Measurements from ENCODE around the gene UGT1A8. TPM values are rescaled to one million over a fixed set of nuclear protein-coding genes. Genes with fewer than 3 reads are reported as not detected.

Gene UGT1A8
- total RNA-seq: under 0.01 and 0.14 TPM in 2 replicates

GRCh38 chr2:233617476-233617875 lies at the start of gene UGT1A8:
TSS of gene UGT1A8 (plus strand) at chr2:233617633. CDS start at chr2:233617708, 75 bp downstream.

DNA sequence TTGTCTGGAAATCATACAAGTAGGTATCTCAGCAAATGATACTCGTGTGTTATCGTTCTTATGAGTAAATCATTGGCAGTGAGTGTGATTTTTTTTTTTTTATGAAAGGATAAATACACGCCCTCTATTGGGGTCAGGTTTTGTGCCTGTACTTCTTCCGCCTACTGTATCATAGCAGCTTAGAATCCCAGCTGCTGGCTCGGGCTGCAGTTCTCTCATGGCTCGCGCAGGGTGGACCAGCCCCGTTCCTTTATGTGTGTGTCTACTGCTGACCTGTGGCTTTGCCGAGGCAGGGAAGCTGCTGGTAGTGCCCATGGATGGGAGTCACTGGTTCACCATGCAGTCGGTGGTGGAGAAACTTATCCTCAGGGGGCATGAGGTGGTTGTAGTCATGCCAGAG lies 18.9 kb downstream of the UGT1A8 start, which contains the start of gene UGT1A10:
UGT1A10 (plus strand) TSS at position 143 of the 400 bp plus-strand sequence; CDS start at position 218, 75 bp downstream.

GRCh38 chr2:233671290-233672161 lies 54.1 kb downstream of the UGT1A8 start, which contains the start of gene UGT1A9:
TSS of gene UGT1A9 (plus strand) at chr2:233671898. CDS start at chr2:233671935, 37 bp downstream.

DNA sequence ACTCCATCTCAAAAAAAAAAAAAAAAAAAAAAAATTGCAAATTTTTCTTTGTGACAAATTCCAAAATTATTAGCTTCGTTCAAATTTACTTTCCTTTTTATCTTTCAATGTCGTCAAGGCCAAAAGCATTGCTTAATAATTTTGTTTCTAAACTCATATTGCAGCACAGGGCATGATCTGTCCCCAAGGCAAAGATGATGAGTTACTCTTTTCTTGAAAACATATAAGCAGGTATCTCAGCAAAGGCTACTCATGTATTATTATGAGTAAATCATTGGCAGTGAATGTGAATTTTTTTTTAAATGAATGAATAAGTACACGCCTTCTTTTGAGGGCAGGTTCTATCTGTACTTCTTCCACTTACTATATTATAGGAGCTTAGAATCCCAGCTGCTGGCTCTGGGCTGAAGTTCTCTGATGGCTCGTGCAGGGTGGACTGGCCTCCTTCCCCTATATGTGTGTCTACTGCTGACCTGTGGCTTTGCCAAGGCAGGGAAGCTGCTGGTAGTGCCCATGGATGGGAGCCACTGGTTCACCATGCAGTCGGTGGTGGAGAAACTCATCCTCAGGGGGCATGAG lies 64.2 kb downstream of the UGT1A8 start, which contains the start of gene UGT1A7:
UGT1A7 (plus strand) TSS at position 381 of the 579 bp plus-strand sequence; CDS start at position 418, 37 bp downstream.

DNA sequence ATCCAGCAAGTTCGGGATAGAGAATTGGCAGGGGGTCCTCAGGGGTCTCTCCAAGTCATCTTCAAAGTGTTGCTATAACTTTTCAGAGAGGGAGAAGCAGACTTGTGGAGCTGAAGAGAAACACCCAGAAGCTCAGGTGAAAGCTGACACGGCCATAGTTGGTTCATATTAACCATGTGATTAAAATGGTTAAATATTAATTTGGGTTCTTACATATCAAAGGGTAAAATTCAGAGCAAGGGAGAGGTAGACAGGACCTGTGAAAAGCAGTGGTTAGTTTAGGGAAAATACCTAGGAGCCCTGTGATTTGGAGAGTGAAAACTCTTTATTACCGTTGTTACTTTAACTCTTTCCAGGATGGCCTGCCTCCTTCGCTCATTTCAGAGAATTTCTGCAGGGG lies 75.2 kb downstream of the UGT1A8 start, which contains the start of gene UGT1A6:
UGT1A6 (plus strand) TSS at position 243 of the 400 bp plus-strand sequence; CDS start at position 358, 115 bp downstream.

DNA sequence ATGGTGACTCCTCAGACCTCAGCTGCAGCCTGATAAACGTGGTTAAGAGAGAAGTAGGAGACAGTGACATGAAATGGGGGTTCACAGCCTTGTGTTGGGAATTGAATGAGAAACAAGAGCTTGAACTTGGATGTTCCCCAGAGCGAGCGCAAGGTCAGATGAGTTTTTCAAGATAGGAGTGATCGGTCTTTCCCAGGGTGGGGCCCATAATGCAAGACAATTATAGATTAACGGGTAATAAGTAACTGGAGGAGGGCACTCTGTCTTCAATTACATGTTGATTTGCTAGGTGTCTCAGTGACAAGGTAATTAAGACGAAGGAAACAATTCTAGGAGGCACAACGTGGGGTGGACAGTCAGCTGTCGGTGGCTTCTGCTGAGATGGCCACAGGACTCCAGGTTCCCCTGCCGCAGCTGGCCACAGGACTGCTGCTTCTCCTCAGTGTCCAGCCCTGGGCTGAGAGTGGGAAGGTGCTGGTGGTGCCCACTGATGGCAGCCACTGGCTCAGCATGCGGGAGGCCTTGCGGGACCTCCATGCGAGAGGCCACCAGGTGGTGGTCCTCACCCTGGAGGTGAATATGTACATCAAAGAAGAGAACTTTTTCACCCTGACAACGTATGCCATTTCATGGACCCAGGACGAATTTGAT lies 95.3 kb downstream of the UGT1A8 start, which contains the start of gene UGT1A5:
UGT1A5 (plus strand) TSS at position 297 of the 651 bp plus-strand sequence; CDS start at position 382, 85 bp downstream.

GRCh38 chr2:233718552-233718951 lies 101.1 kb downstream of the UGT1A8 start, which contains the start of gene UGT1A4:
TSS of gene UGT1A4 (plus strand) at chr2:233718736. CDS start at chr2:233718821, 85 bp downstream.

GRCh38 chr2:233728723-233729301 lies 111.4 kb downstream of the UGT1A8 start, which contains the start of gene UGT1A3:
TSS of gene UGT1A3 (plus strand) at chr2:233729042. CDS start at chr2:233729127, 85 bp downstream.

DNA sequence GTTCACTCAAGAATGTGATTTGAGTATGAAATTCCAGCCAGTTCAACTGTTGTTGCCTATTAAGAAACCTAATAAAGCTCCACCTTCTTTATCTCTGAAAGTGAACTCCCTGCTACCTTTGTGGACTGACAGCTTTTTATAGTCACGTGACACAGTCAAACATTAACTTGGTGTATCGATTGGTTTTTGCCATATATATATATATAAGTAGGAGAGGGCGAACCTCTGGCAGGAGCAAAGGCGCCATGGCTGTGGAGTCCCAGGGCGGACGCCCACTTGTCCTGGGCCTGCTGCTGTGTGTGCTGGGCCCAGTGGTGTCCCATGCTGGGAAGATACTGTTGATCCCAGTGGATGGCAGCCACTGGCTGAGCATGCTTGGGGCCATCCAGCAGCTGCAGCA lies 142.6 kb downstream of the UGT1A8 start, which contains the start of gene UGT1A1:
UGT1A1 (plus strand) TSS at position 228 of the 400 bp plus-strand sequence; CDS start at position 246, 18 bp downstream.

DNA sequence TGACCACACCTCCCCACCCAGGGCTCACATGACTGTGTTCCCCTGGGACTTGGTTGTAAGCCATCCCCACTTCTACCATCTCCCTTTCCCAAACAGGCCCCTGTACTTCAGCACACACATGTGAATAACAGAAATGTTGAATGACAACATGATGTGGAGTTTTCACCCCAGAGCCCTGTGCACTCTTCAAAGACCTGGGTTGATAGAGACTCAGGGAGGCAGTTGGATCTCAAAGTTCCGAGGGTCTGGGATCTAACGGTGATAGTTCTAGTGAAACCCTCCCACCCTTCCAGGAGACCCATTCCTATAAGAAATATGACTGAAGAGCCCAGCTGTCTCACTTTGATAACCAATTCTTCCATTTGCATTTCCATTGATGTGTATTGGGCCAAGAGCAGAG lies 160.6 kb downstream of the UGT1A8 start, which contains the start of gene MROH2A:
MROH2A (plus strand) TSS at position 301 of the 400 bp plus-strand sequence. CDS start 1,029 bp downstream, outside the sequence.

Other genes with a start within 250 kb of the UGT1A8 start
- gene USP40, start 50.9 kb upstream of the UGT1A8 start, total RNA-seq: 26.3 and 45.1 TPM in 2 replicates
- gene UGT1A10, start 18.8 kb downstream of the UGT1A8 start, total RNA-seq: 1.2 TPM in 1 of 2 replicates, not detected in the other
- gene UGT1A9, start 54.3 kb downstream of the UGT1A8 start, total RNA-seq: not detected in 2 replicates
- under 0.01 and 1.3 TPM in 2 replicates for gene UGT1A7, start 64.3 kb downstream of the UGT1A8 start, total RNA-seq
- 5.5 and 82.7 TPM in 2 replicates for gene UGT1A6, start 75.3 kb downstream of the UGT1A8 start, total RNA-seq
- gene UGT1A5, start 95.3 kb downstream of the UGT1A8 start, total RNA-seq: 2.3 TPM in 1 of 2 replicates, not detected in the other
- gene UGT1A4, start 101.1 kb downstream of the UGT1A8 start, total RNA-seq: under 0.01 and 1.8 TPM in 2 replicates
- 2.8 TPM in 1 of 2 replicates, not detected in the other for gene UGT1A3, start 111.4 kb downstream of the UGT1A8 start, total RNA-seq
- gene UGT1A1, start 142.6 kb downstream of the UGT1A8 start, total RNA-seq: under 0.01 and 1.5 TPM in 2 replicates
- gene MROH2A, start 160.7 kb downstream of the UGT1A8 start, total RNA-seq: not detected in 2 replicates
- gene HJURP, start 236.9 kb downstream of the UGT1A8 start, total RNA-seq: under 0.01 and 0.14 TPM in 2 replicates